Measurements from ENCODE around the gene GRID1.
"Not testable (repeated sequence)": the region's sequence is repeated elsewhere in the genome, so short reads cannot be mapped to it uniquely, and the experiment has no call there.

The GRID1 gene

DNA sequence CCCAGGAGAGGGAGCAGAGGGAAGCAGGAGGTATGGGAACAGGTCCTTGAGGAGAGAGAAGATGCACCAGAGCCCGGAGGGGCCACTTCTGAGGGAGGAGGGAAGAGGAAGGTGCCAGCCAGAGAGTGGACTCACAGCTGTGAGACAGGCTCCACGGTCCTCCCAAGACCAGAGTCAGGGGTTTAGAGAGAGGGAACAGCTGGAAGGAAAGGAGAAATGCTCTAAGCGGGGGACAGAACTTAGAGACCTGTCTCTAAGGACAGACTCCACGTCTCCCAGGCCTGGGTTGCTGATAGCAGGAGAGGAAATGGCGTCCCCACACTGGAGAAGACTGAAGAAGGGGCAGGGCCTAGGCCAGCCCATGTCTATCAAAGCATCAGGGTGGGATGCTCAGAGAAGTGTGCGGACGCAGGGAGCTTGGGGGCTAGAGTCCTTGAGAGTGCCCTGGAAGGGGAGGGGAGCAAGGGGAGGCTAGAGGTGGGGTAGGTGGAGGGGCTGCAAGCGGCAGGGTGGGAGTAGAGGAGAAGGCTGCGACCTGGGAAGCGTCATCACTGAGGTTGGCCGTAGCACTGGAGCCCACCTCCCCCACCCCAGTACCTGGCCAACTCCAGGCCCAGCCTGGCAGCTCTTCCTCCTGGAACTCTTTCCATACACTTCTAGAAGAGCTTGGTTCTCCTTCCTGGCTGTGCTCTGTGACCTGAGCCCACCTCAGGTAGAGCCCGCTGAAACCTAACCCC lies 25.6 kb upstream of the GRID1 start:
- no peak for DNase-seq (ENCODE audit: low read depth in 2 of 2)

- no peak for DNase-seq (ENCODE audit: low read depth in 2 of 2)
Measured at GRCh38 chr10:86391236-86391840, 24.7 kb upstream of the GRID1 start.

DNA sequence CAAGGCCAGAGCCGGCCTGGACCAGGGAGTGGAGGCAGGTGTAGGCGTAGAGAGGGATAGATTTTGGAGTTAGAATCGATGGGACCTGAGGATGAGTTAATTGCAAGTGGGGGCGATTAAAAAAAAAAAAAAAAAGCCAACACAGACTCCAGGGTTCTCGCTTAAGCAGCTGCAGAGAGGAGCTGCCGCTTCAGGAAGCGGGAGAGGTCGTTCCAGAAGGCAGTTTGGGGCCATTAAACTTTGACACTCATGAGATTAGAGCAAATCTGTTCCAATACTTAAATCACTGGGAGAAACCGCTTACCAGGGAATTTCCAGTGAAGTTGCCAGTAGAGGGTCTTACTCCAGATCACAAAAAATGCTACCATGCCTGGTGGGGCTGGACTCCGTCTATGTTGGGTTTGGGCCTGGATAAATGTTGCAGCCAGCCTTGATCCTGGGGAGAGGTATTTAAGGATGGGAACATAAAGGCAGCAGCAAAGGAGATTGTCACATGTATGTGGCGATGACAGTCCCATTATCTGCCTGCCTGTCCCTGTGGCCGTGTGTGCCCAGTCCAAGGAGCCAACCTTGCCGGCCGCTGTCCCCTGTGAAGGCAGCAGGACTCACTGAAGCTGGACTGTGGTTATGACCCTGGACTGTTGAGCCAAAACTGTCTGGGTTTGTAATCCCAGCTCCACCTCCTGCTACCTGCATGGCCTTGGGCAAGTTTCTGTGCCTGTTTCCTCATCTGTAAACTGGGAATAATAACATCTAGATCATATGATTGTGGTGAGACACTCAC lies 23.9 kb upstream of the GRID1 start:
- DNase-seq (ENCODE audit: low read depth in 2 of 2) = no peak

- DNase-seq (ENCODE audit: low read depth in 2 of 2) = no peak
Measured at GRCh38 chr10:86389441-86390193, 23.0 kb upstream of the GRID1 start.

- DNase-seq (ENCODE audit: low read depth in 2 of 2) = not testable (repeated sequence)
Measured at GRCh38 chr10:86389109-86389440, 22.5 kb upstream of the GRID1 start.

DNA sequence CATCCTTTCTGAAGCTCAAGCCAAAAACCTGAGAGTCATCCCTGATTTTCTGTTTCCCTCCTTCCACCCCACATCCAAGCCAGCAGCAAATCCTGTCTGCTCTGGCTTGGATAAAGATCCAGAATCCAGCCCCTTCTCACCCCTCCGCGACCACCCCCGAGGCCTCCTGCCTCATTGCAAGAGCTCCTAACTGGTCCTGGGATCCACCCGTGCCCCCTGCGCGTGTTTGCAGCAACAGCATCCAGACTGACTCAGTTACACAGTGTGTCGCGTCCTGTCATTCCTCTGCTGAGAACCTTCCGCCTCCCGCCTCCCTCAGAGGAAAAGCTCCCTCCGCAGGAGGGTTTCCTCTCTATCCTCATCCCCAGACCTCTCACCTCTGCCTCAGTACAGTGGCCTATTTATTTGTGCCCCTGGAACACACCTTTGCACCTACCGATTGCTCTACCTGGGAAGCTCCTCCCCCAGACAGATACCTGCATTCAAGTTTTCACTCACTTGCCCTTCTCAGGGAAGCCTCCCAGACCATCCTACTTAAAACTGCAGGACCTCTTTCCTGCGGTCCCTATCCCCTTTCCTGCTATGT lies 21.6 kb upstream of the GRID1 start:
- no peak for DNase-seq (ENCODE audit: low read depth in 2 of 2)

DNA sequence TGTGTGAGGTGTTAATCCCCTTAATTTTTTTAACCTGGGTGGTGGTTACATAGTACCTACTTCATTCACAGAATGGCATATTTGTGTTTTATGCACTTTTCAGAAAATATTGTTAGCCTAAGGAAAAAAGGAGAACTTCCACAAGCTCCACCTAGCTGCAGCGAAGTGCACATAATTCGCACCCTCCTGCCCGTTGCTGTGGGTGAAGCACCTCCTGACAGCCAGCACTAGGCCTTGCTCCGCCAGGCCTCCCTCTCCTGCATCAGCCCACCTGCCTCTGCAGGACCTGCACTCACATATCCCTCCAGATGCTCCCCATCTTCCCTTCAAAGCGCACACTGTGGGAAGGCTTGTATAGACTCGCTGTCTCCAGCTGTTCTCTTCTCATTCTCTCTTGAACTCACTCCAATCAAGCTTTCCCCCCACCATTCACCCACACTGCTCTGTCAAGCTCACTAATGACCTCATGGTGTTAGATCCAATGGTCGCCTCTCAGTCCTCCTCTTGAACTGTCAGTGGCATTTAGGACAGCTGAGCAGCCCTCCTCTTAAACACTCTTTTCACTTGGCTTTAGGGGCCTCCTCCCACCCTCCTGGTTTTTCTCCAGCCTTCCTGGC lies 20.7 kb upstream of the GRID1 start:
- DNase-seq (ENCODE audit: low read depth in 2 of 2) = no peak

GRCh38 chr10:86385806-86386205 lies 19.2 kb upstream of the GRID1 start:
- DNase-seq (ENCODE audit: low read depth in 2 of 2) = no peak

- DNase-seq (ENCODE audit: low read depth in 2 of 2) = no peak
Measured at GRCh38 chr10:86377797-86378146, 11.2 kb upstream of the GRID1 start.

DNA sequence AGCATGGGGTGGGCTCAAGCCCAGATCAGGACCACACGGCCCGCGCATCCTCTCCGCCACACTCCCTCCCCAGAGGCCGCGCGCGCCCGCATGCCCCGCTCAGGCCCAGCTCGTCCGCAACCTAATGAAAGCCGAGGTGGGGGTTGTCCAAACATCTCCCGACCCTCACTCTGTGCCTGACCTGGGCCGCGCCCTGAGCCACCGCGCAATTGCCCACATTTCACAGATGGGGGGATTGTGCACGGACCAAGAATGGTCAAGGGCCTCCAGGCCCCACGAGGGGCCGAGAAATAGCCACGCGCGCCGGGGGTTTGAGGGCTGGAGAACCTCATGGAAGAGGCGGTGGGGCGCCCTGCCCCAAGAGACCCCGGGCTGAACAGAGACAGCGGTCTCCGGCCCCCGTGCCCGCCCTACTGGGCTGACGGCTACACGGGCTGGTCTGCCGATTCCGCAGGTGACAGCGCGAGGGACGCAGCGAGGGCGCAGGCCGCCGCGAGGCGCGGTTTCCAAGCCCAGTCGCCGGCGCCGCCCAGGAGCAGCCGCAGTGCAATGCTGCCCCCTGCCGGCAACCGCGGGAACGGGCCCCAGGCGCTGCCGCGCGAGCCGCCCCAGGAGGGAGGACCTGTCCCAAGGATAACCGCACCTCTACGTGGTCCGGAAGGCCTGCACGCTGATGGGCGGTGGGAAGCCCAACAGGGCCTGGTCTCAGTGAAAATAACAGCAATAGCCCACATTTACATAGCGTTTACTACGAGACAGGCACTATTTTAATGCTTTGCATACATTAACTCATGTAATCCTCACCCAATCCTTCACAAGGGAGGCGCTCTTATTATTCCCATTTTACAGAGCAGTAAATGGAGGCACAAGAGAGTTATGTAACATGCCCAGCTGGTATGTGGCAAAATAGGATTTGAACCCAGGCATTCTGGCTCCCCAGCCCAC lies 10.5 kb upstream of the GRID1 start:
- peak; percentile 42 to 61 for DNase-seq (ENCODE audit: low read depth in 2 of 2)

GRCh38 chr10:86376403-86376802 lies 9.8 kb upstream of the GRID1 start:
- no peak for DNase-seq (ENCODE audit: low read depth in 2 of 2)

GRCh38 chr10:86375204-86375603 lies 8.6 kb upstream of the GRID1 start:
- DNase-seq (ENCODE audit: low read depth in 2 of 2) = no peak

DNA sequence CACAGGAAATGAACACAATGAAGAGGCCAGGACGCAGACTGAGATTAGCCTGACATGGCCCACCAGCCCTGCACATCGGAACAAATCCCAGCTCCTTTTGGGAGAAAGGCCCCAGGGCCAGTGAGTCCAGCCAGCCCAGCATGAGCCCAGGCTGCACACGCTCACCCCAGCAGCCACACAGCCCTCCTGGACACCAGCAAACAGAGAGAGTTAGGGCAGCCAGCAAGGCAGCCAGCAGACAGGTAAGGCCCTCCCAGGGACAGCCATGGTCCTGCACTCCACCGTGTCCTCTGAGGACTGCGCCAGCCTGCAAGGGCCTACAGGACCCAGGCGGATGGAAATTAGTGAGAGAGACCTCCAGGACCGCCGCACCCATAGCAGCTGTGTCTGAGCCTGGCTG lies 8.1 kb upstream of the GRID1 start:
- DNase-seq (ENCODE audit: low read depth in 2 of 2) = no peak

DNA sequence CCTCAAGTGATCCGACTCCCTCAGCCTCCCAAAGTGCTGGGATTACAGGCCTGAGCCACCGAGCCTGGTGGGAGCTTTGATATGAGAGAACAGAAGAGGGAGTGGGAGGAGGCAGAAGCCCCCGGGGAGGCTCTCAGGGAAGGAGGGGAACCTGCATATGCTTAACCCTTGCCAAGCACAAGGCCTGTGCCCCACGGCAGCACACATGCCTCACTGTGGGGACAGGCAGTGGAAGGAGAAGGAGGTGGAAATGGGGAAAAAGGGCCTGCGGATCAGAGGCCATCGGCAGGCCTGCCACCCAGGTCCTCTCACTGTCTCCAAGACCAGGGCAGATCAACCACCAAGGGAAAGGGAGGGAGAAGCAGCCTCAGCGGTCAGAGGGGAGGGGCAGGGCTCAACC lies 7.2 kb upstream of the GRID1 start:
- no peak for DNase-seq (ENCODE audit: low read depth in 2 of 2)

DNA sequence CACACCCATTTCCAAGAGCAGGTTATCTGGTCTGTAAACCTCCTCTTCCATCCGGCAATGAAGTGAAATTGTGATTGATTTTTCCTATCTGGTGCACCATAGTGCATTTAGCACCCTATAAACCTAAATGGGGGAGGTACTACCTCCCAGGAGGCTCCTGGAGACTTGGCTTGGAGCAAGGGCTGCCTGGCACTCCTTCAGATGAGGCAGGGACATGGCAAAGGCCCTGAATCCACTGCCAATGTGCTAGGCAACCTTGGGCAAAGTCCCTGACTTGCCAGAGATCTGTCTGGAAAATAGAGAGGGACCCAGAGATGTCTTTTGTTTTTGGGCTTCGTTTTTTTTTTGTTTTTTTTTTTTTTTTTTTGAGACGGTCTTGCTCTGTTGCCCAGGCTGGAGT lies 6.7 kb upstream of the GRID1 start:
- no peak for DNase-seq (ENCODE audit: low read depth in 2 of 2)

- no peak for DNase-seq (ENCODE audit: low read depth in 2 of 2)
Measured at GRCh38 chr10:86372784-86373239, 6.2 kb upstream of the GRID1 start.

DNA sequence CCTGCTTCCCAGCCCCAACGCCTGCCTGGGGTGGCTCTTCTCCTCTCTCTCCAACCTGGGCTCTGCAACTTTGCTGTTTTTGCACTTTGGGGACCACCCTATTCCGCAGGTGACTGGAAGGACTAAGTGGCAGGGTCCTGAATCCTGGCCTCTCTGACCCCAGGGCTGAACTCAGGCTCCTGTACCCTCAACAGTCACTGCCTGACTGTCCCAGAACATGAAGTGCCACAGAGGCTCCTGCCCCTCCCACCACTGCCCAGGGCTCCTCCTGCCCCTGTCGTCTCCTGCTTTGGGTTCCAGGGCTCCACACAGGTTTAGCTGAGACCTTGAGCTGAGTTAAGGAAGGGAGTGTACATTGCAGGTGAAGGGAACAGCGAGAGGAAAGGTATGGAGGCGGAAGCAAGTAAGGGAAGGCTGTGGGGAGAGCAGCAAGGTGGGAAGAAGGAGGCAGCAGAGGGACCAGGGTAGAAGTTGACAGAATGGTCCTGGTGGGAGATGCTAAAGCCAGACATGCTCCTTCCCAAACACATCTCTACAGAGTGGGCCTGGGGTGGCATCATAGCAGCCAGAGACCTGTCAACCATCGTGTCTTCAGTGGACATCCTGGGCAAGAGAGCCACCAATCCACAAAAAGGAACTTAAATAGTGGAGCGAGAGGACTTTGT lies 5.7 kb upstream of the GRID1 start:
- no peak for DNase-seq (ENCODE audit: low read depth in 2 of 2)

DNA sequence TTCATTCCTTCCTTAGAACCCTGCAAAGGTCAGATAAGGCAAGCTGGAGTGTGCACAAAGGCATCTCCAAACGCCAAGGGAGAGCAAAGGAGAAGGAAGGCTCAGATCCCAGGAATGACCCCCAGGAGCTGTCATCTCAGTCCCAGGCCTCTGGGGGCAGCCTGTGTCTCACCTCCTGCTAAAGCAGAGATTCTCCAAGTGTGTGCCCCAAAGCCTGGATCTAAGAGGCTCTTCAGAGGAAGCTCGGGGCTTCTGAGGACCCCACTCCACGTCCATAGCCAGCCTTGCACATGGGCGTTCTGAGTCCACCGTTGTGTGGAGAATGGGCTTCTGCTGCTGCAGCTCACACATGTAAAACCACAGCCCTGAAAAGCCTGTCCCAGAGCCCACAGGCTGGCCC lies 5.1 kb upstream of the GRID1 start:
- no peak for DNase-seq (ENCODE audit: low read depth in 2 of 2)

- DNase-seq (ENCODE audit: low read depth in 2 of 2) = no peak
Measured at GRCh38 chr10:86371116-86371515, 4.5 kb upstream of the GRID1 start.

Measured in activated CD8-positive, alpha-beta memory T cell treated with anti-CD3 and anti-CD28 coated beads for 4 hours (primary cell).